ENCODE data around the gene EHF.

GRCh38 chr11:34655335-34656008 lies 34.6 kb downstream of the EHF start:
- no peak for TF ChIP-seq POLR2A (conservative IDR thresholded peaks at IDR 0.05)
- TF ChIP-seq POLR2AphosphoS5 (IDR thresholded peaks at IDR 0.05; ENCODE audit: control insufficient read depth, insufficient read depth, low read depth, low read length) = no peak
- TF ChIP-seq HNRNPH1 (optimal IDR thresholded peaks at IDR 0.05; ENCODE audit: low read depth, low read length) = no peak
- no peak for TF ChIP-seq ZNF407 (IDR thresholded peaks at IDR 0.05; ENCODE audit: low read depth)
- no peak for TF ChIP-seq ZNF12 (CRISPR knock-in tag; IDR thresholded peaks at IDR 0.05)
- TF ChIP-seq FOXM1 (IDR thresholded peaks at IDR 0.05; ENCODE audit: low read depth) = no peak
- no peak for TF ChIP-seq FOXM1 (CRISPR knock-in tag; IDR thresholded peaks at IDR 0.05; ENCODE audit: low read depth)
- no peak for TF ChIP-seq SIN3B (IDR thresholded peaks at IDR 0.05; ENCODE audit: low read depth)
- TF ChIP-seq HMGXB4 (CRISPR knock-in tag; IDR thresholded peaks at IDR 0.05) = no peak
- TF ChIP-seq SPI1 (IDR thresholded peaks at IDR 0.05; ENCODE audit: borderline replicate concordance, low read depth, low read length) = no peak
- no peak for TF ChIP-seq CTCF (IDR thresholded peaks at IDR 0.05 in 2 of 3, conservative IDR thresholded peaks at IDR 0.05 in 1 of 3; ENCODE audit: insufficient read depth in 2 of 3, low read depth in 1 of 3, low read length in 3 of 3)
- TF ChIP-seq ATF2 (CRISPR knock-in tag; IDR thresholded peaks at IDR 0.05) = no peak

Measured in K562 (cell line).